ENCODE measurements around the gene MRC2.

DNA sequence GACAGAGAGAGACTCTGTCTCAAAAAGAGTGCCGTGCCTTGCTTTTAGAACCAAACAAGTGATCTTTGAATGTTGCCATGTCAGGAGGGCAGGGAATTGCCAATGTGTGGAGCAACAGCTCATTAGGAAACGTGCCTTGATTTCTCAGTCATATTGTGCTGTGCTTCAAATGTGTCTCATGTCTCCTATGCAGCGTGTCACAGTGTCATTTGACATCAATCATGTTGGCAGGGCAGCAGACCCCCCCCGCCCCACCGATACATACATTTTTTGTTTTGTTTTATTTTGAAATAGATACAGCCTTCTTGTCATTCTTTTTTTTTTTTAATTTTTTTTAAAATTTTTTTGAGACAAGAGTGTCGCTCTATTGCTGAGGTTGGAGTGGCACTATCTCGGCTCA, 22.1 kb downstream of the MRC2 start:
- TF ChIP-seq ATF7 (IDR thresholded peaks at IDR 0.05), result no peak
- no peak for TF ChIP-seq ATF7 (CRISPR knock-in tag; IDR thresholded peaks at IDR 0.05)
- TF ChIP-seq, protein P1, sequence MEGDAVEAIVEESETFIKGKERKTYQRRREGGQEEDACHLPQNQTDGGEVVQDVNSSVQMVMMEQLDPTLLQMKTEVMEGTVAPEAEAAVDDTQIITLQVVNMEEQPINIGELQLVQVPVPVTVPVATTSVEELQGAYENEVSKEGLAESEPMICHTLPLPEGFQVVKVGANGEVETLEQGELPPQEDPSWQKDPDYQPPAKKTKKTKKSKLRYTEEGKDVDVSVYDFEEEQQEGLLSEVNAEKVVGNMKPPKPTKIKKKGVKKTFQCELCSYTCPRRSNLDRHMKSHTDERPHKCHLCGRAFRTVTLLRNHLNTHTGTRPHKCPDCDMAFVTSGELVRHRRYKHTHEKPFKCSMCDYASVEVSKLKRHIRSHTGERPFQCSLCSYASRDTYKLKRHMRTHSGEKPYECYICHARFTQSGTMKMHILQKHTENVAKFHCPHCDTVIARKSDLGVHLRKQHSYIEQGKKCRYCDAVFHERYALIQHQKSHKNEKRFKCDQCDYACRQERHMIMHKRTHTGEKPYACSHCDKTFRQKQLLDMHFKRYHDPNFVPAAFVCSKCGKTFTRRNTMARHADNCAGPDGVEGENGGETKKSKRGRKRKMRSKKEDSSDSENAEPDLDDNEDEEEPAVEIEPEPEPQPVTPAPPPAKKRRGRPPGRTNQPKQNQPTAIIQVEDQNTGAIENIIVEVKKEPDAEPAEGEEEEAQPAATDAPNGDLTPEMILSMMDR (CRISPR knock-in tag; IDR thresholded peaks at IDR 0.05), result no peak
- no peak for TF ChIP-seq EED (CRISPR knock-in tag; IDR thresholded peaks at IDR 0.05)
- TF ChIP-seq ZNF546 (CRISPR knock-in tag; conservative IDR thresholded peaks at IDR 0.05), result no peak

All from HepG2 (cell line).